Body of pancreas (tissue), 4 donors: Measurements from ENCODE around the gene STRBP. TPM values are rescaled to one million over a fixed set of nuclear protein-coding genes. Genes with fewer than 3 reads are reported as not detected.

Source experiments
- ATAC-seq: fragments of 150-250 bp; one replicate; pipeline ENCODE4 v1.9.1; 2016
- DNase-seq, 4 donors: peaks; one replicate each; pipeline ENCODE4 v3.0.0-alpha.2; 2019
- H3K27ac ChIP-seq, 4 donors: fragments of 200-600 bp; sonication (generic); 1 replicate in 3 of 4; 2 replicates in 1 of 4; pipeline versions ENCODE4 v1.5.1 to v1.6.1; 2016 to 2019; ENCODE audit warnings: mild to moderate bottlenecking in 1 of 4, mixed read lengths in 1 of 4, moderate library complexity in 1 of 4
- H3K27me3 ChIP-seq, 2 donors: fragments of 200-600 bp; sonication (generic); one replicate each; pipeline ENCODE4 v1.6.0; 2016; ENCODE audit warnings: mild to moderate bottlenecking in 1 of 2
- H3K36me3 ChIP-seq, 2 donors: fragments of 200-600 bp; sonication (generic); replicated peaks in 1 of 2; 2 replicates each; pipeline ENCODE4 v1.5.1; 2016; ENCODE audit warnings: low read depth in 2 of 2; ENCODE audit not compliant: insufficient read depth in 1 of 2
- H3K4me1 ChIP-seq: fragments of 200-600 bp; sonication (generic); one replicate; pipeline ENCODE4 v1.6.0; 2016
- H3K4me3 ChIP-seq, 2 donors: fragments of 200-600 bp; sonication (generic); 1 replicate in 1 of 2; 2 replicates in 1 of 2; pipeline ENCODE4 v1.5.1; 2016 to 2019
- H3K9me3 ChIP-seq, 3 donors: fragments of 200-600 bp; sonication (generic); 1 replicate in 2 of 3; 2 replicates in 1 of 3; pipeline ENCODE4 v1.5.1; 2016
- POLR2A ChIP-seq, 3 donors: fragments of 450-650 bp; IDR thresholded peaks; one replicate each; pipeline ENCODE4 v1.6.1; 2016; ENCODE audit warnings: antibody characterized with exemption in 3 of 3, mild to moderate bottlenecking in 2 of 3
- WGBS, 2 donors: methylation state at CpG; one replicate each; pipeline ENCODE4 v1.1.5; 2017; 5-methylcytosine and 5-hydroxymethylcytosine counted together
- intact Hi-C: fragments of 100-400 bp; cut with DNase I; formaldehyde crosslinking; loops from one replicate; pipeline ENCODE4 v1.15.1; 2023
- total RNA-seq, 2 donors: library from RNA; depleted of rRNA; stranded (reverse); fragments of >200 nt; gene quantifications; one replicate each; pipeline ENCODE4 v1.1.0, GENCODE V29; 2016
- TF ChIP-seq, protein P1 (sequence below), 7 experiments: fragments of 450-650 bp in 4 of 7; fragments of 200-600 bp in 3 of 7; sonication (generic) in 3 of 7; IDR thresholded peaks; one replicate each; pipeline ENCODE4 v1.5.1; 2016 to 2019; ENCODE audit warnings: antibody characterized with exemption in 7 of 7

Gene STRBP
- total RNA-seq, 2 donors from 2014 or later: 11.5 to 13.5 TPM

DNA sequence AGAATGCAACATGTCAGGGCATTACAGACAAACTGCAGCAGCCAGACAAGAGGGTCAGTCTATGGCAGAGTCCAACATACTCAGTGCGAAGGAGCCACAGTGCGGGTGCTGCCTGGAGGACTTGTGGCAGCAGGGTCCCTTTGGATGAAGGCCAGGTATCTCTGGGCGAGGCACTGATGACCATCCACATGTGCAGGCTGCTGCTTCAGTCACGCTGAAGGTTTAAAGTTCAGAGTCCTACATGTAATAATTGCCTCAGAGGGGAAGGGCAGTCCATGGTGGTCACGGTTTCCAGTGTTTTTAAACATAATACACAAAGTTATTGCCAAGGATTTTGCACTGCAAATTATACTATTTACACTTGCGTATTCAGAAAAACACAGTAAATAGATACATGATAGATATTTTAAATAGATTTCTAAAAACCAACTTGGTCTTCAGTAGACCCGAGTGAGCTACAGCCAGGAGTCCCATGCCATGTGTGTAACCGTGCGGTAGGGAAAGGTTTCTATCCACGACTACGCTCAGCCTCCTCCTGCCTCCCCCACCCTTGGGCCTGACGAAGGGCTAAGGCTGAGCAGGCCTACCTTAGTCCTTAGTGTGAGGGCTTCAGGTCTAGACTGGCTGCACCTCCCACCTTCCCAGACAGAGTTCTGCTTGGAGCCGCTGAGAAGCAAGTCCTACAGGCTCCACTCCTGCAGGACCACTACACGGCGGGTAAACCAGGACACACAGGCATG is 158.7 kb downstream of the STRBP start:
- TF ChIP-seq POLR2A (IDR thresholded peaks at IDR 0.05): no peak
- TF ChIP-seq, protein P1, sequence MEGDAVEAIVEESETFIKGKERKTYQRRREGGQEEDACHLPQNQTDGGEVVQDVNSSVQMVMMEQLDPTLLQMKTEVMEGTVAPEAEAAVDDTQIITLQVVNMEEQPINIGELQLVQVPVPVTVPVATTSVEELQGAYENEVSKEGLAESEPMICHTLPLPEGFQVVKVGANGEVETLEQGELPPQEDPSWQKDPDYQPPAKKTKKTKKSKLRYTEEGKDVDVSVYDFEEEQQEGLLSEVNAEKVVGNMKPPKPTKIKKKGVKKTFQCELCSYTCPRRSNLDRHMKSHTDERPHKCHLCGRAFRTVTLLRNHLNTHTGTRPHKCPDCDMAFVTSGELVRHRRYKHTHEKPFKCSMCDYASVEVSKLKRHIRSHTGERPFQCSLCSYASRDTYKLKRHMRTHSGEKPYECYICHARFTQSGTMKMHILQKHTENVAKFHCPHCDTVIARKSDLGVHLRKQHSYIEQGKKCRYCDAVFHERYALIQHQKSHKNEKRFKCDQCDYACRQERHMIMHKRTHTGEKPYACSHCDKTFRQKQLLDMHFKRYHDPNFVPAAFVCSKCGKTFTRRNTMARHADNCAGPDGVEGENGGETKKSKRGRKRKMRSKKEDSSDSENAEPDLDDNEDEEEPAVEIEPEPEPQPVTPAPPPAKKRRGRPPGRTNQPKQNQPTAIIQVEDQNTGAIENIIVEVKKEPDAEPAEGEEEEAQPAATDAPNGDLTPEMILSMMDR (IDR thresholded peaks at IDR 0.05): no peak
- intact Hi-C loops: no loop called here
- 86 to 88% methylated on average over 12 to 15 of the region's 15 CpGs for WGBS, 2 donors
- peaks cover 10% of the 10 kb centered on the region for H3K4me1 ChIP-seq
- no peaks in the 10 kb centered on the region for H3K27me3 ChIP-seq
- ATAC-seq (no peak), DNase-seq (no peak)
- H3K4me3 ChIP-seq: no peak overlapping the region
- H3K36me3 ChIP-seq: peaks cover 0 to 3% of the 10 kb centered on the region in 2 donors
- H3K27ac ChIP-seq: no peak overlapping the region
- no peaks in the 10 kb centered on the region for H3K9me3 ChIP-seq

DNA sequence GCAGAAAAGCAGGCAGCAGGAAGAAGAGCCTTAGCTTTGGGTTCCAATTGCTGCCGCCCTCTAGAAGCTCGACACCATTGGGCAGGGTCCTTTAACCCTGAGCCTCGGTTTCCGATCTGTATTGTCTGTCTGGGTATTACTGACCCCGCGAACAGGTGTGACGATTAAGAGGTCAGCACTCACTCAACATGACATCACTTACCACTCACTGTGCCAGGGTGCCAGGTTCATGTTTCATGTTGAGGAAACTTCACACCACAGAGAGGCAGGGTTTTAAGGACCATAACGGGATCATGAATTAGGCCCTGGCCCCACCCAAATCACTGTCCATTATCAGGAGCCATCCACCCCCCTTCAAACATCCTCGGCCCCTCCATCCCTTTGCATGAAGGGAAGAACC is 159.4 kb downstream of the STRBP start:
- Histone ChIP-seq H3K27ac (no peak overlapping the region), H3K4me3 (no peak overlapping the region), H3K36me3 (peaks cover 0 to 4% of the 10 kb centered on the region in 2 donors), H3K4me1 (peaks cover 10% of the 10 kb centered on the region), H3K9me3 (no peaks in the 10 kb centered on the region), H3K27me3 (no peaks in the 10 kb centered on the region)
- WGBS, 2 donors: 84 to 92% methylated on average over 8 to 9 of the region's 9 CpGs
- intact Hi-C loops: no loop called here
- no peak for ATAC-seq
- no peak for DNase-seq
- TF ChIP-seq, protein P1 (IDR thresholded peaks at IDR 0.05): no peak
- TF ChIP-seq POLR2A (IDR thresholded peaks at IDR 0.05): no peak

DNA sequence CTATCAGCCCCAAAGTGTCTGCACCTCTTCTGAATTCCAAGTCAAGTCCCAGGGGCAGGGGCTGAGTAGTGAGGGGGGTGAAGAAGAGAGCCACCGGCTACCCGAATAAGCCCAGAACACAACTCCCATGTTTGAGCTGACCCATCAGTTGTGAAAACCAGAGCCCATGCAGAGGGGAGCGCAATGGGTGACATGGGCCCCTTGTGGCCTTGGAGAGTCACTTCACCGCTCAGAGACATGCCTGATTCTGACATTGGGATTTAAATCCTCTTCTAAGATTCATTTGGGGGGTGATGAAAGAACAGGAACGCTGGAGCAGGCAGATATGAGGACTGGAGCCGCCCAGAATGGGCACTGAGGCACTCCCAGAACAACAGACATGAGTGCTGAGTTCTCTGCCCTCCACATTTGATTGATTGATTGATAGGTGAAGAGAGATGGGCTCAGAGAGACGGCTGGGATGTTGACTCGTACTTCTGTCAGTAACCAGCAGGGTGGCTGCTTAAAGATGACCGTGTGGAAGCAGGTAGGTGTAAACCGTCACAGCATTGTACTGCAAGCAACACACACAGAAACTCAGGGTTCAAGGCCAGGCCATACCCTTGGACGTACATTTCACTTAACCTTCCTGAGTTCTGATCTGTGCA is 160.6 kb downstream of the STRBP start:
- no peaks in the 10 kb centered on the region for H3K9me3 ChIP-seq
- no peak for ATAC-seq
- no peak overlapping the region for H3K27ac ChIP-seq
- H3K36me3 ChIP-seq: peaks cover 0 to 7% of the 10 kb centered on the region in 2 donors
- no peak for DNase-seq
- peaks cover 10% of the 10 kb centered on the region for H3K4me1 ChIP-seq
- intact Hi-C loops: no loop called here
- no peaks in the 10 kb centered on the region for H3K27me3 ChIP-seq
- no peak for TF ChIP-seq POLR2A (IDR thresholded peaks at IDR 0.05)
- TF ChIP-seq, protein P1 (IDR thresholded peaks at IDR 0.05): no peak
- 75 to 81% methylated on average over 11 of the region's 11 CpGs for WGBS, 2 donors
- no peak overlapping the region for H3K4me3 ChIP-seq

DNA sequence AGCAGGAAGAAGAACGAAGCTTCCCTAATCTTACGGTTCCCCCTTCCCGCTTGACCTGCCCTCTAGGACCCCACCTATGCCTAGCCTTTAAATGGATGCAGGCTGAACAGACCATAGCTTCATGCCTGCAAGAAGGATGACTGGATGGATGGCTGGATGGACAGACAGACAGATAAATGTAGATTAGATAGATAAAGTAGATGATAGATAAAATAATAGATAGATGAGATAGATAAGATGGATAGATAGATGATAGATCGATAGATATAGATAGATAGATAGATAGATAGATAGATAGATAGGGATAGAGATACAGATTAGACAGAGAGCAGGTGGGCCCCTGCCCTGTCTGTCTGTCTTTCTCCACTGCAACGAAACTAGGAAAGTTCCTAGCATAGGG is 162.9 kb downstream of the STRBP start:
- no peak overlapping the region for H3K27ac ChIP-seq
- ATAC-seq (no peak), DNase-seq (no peak)
- no peaks in the 10 kb centered on the region for H3K9me3 ChIP-seq
- H3K4me1 ChIP-seq: no peaks in the 10 kb centered on the region
- 85% methylated on average over 5 of the region's 5 CpGs for WGBS, 2 donors
- intact Hi-C loops: no loop called here
- peaks cover 4 to 9% of the 10 kb centered on the region in 2 donors for H3K36me3 ChIP-seq
- H3K27me3 ChIP-seq: no peaks in the 10 kb centered on the region
- no peak for TF ChIP-seq POLR2A (IDR thresholded peaks at IDR 0.05)
- TF ChIP-seq, protein P1 (IDR thresholded peaks at IDR 0.05): no peak
- no peak overlapping the region for H3K4me3 ChIP-seq
